DOHH2 (cell line): Measurements from ENCODE around the gene SEC23IP.
"Not testable (repeated sequence)": the region's sequence is repeated elsewhere in the genome, so short reads cannot be mapped to it uniquely, and the experiment has no call there.

Source experiments
- H3F3A ChIP-seq: fragments of 200-600 bp; sonication (generic), shearing (Covaris generic); 2 replicates; pipeline ENCODE4 v1.6.0; 2016; ENCODE audit warnings: antibody characterized with exemption, mild to moderate bottlenecking; ENCODE audit not compliant: control insufficient read depth, insufficient read depth
- H3K27ac ChIP-seq: fragments of 200-600 bp; sonication (generic); 2 replicates; pipeline ENCODE4 v1.5.1; 2014; ENCODE audit warnings: low read depth, mild to moderate bottlenecking, low read length, moderate library complexity
- H3K27me3 ChIP-seq: fragments of 200-600 bp; sonication (generic); 2 replicates; pipeline ENCODE4 v1.6.1; 2014; ENCODE audit warnings: mild to moderate bottlenecking, low read length, mixed read lengths; ENCODE audit not compliant: control insufficient read depth
- H3K36me3 ChIP-seq: fragments of 200-600 bp; sonication (generic); 2 replicates; pipeline ENCODE4 v1.6.1; 2014; ENCODE audit warnings: mild to moderate bottlenecking, low read length, moderate library complexity, mixed read lengths; ENCODE audit not compliant: control insufficient read depth
- H3K4me1 ChIP-seq: fragments of 200-600 bp; sonication (generic); 2 replicates; pipeline ENCODE4 v1.6.1; 2014; ENCODE audit warnings: mild to moderate bottlenecking, low read length, mixed read lengths; ENCODE audit not compliant: control insufficient read depth
- H3K4me2 ChIP-seq: fragments of 200-600 bp; sonication (generic); 2 replicates; pipeline ENCODE4 v1.6.0; 2014; ENCODE audit warnings: mild to moderate bottlenecking, low read length, moderate library complexity
- H3K4me3 ChIP-seq: fragments of 200-600 bp; sonication (generic); 2 replicates; pipeline ENCODE4 v1.5.1; 2014; ENCODE audit warnings: mild to moderate bottlenecking, low read length, mixed read lengths
- H3K79me2 ChIP-seq: fragments of 200-600 bp; sonication (generic); 2 replicates; pipeline ENCODE4 v1.6.1; 2014; ENCODE audit warnings: mild to moderate bottlenecking, low read length, mixed read lengths; ENCODE audit not compliant: control insufficient read depth
- H3K9me2 ChIP-seq: fragments of 200-600 bp; sonication (generic); replicated peaks from 2 replicates; pipeline ENCODE4 v1.6.1; 2014; ENCODE audit warnings: mild to moderate bottlenecking, low read length, mixed read lengths; ENCODE audit not compliant: control insufficient read depth
- H3K9me3 ChIP-seq: fragments of 200-600 bp; sonication (generic); 2 replicates; pipeline ENCODE4 v1.6.1; 2014; ENCODE audit warnings: antibody characterized with exemption, low read length, mixed read lengths; ENCODE audit not compliant: control insufficient read depth, insufficient read depth
- H4K20me1 ChIP-seq: fragments of 200-600 bp; sonication (generic); 2 replicates; pipeline ENCODE4 v1.6.0; 2014; ENCODE audit warnings: low read depth, mild to moderate bottlenecking, antibody characterized with exemption, low read length, moderate library complexity; ENCODE audit not compliant: control insufficient read depth, insufficient read depth
- EZH2phosphoT487 ChIP-seq: fragments of 200-600 bp; sonication (generic); IDR thresholded peaks from 2 replicates; pipeline ENCODE4 v1.6.1; 2017; ENCODE audit warnings: borderline replicate concordance, mild to moderate bottlenecking, antibody characterized with exemption, low read length, moderate library complexity, mixed read lengths
- TF ChIP-seq, protein P1 (sequence below): fragments of 200-600 bp; sonication (generic); IDR thresholded peaks from one replicate; pipeline ENCODE4 v1.5.1; 2014; ENCODE audit warnings: antibody characterized with exemption, mild to moderate bottlenecking, low read depth, low read length; ENCODE audit not compliant: poor library complexity, severe bottlenecking

SEC23IP gene

GRCh38 chr10:119898577-119898976 is 6.0 kb downstream of the SEC23IP start:
- Histone ChIP-seq H3K9me3 (no peaks in the 10 kb centered on the region), H3K27me3 (no peaks in the 10 kb centered on the region), H3K27ac (no peak overlapping the region), H3K4me1 (peaks cover 15% of the 10 kb centered on the region), H3F3A (no peaks in the 10 kb centered on the region), H3K36me3 (peaks cover 64% of the 10 kb centered on the region), H3K4me3 (no peak overlapping the region), H3K9me2 (no peaks in the 10 kb centered on the region), H3K79me2 (peaks cover 90% of the 10 kb centered on the region), H3K4me2 (no peak overlapping the region), H4K20me1 (no peaks in the 10 kb centered on the region)
- TF ChIP-seq, protein P1, sequence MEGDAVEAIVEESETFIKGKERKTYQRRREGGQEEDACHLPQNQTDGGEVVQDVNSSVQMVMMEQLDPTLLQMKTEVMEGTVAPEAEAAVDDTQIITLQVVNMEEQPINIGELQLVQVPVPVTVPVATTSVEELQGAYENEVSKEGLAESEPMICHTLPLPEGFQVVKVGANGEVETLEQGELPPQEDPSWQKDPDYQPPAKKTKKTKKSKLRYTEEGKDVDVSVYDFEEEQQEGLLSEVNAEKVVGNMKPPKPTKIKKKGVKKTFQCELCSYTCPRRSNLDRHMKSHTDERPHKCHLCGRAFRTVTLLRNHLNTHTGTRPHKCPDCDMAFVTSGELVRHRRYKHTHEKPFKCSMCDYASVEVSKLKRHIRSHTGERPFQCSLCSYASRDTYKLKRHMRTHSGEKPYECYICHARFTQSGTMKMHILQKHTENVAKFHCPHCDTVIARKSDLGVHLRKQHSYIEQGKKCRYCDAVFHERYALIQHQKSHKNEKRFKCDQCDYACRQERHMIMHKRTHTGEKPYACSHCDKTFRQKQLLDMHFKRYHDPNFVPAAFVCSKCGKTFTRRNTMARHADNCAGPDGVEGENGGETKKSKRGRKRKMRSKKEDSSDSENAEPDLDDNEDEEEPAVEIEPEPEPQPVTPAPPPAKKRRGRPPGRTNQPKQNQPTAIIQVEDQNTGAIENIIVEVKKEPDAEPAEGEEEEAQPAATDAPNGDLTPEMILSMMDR, result no peak
- TF ChIP-seq EZH2phosphoT487, result no peak

- no peaks in the 10 kb centered on the region for H3K27me3 ChIP-seq
- H3K4me3 ChIP-seq, result no peak overlapping the region
- H3K9me3 ChIP-seq, result no peaks in the 10 kb centered on the region
- no peak overlapping the region for H3K27ac ChIP-seq
- TF ChIP-seq EZH2phosphoT487, result no peak
- TF ChIP-seq, protein P1, result no peak
- no peaks in the 10 kb centered on the region for H4K20me1 ChIP-seq
- no peaks in the 10 kb centered on the region for H3K4me1 ChIP-seq
- peaks cover 67% of the 10 kb centered on the region for H3K36me3 ChIP-seq
- H3K4me2 ChIP-seq, result no peak overlapping the region
- H3K79me2 ChIP-seq, result peaks cover 43% of the 10 kb centered on the region
- H3F3A ChIP-seq, result no peaks in the 10 kb centered on the region
- no peaks in the 10 kb centered on the region for H3K9me2 ChIP-seq
Observed at GRCh38 chr10:119903946-119904666, 11.6 kb downstream of the SEC23IP start.

DNA sequence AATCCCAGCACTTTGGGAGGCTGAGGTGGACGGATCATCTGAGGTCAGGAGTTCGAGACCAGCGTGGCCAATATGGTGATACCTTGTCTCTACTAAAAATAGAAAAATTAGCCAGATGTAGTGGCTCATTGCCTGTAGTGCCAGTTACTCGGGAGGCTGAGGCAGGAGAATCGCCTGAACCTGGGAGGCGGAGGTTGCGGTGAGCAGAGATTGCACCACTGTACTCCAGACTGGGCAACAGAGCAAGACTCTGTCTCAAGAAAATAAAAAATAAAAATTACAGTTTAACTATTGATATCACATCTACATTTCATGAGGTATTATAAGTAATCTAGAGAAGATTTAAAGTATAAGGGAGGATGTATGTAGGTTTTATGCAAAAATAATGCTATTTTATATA is 15.2 kb downstream of the SEC23IP start:
- H4K20me1 ChIP-seq, H3K9me3 ChIP-seq, H3K79me2 ChIP-seq, H3K27ac ChIP-seq, H3K4me1 ChIP-seq, H3K4me2 ChIP-seq, H3K4me3 ChIP-seq, H3K9me2 ChIP-seq, H3F3A ChIP-seq, H3K27me3 ChIP-seq: not testable (repeated sequence)
- peaks cover 61% of the 10 kb centered on the region for H3K36me3 ChIP-seq

DNA sequence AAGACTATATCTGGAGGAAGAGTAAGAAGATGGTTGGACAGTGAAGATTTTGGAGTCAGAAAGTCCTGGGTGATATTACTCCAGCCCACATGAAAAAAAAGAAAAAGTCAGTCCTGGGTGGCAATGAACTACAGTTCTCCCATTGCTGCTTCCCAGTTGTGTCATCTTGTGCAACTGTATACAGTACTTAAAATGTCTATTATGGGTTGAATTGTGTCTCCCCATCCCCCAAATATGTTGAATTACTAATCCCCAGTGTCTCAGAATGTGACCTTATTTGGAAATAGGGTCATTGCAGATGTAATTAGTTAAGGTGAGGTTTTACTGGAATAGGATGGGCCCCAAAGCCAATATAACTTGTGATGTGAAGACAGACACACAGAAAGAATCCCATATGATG is 15.6 kb downstream of the SEC23IP start:
- TF ChIP-seq EZH2phosphoT487, result no peak
- TF ChIP-seq, protein P1, result no peak
- Histone ChIP-seq H3K4me1 (no peaks in the 10 kb centered on the region), H3K36me3 (peaks cover 61% of the 10 kb centered on the region)

More for the DNA sequence above, 15.6 kb downstream of the SEC23IP start:
- H3K4me2 ChIP-seq, result no peak overlapping the region
- H3K4me3 ChIP-seq, result no peak overlapping the region
- no peaks in the 10 kb centered on the region for H3K9me3 ChIP-seq
- no peaks in the 10 kb centered on the region for H3K27me3 ChIP-seq
- no peaks in the 10 kb centered on the region for H4K20me1 ChIP-seq
- no peaks in the 10 kb centered on the region for H3F3A ChIP-seq
- H3K27ac ChIP-seq, result no peak overlapping the region
- H3K9me2 ChIP-seq, result no peaks in the 10 kb centered on the region
- H3K79me2 ChIP-seq, result 0 out of 2 replicates have a peak, but pooled peaks cover 5% of the 10 kb centered on the region
